Calu3 (cell line): Measurements from ENCODE around the gene CELF4. TPM values are rescaled to one million over a fixed set of nuclear protein-coding genes. Genes with fewer than 3 reads are reported as not detected.

ENCODE experiments used
- BruUV-seq: library from RNA; stranded (reverse); fragments of 400-500 nt; replicated peaks from 2 replicates; lab custom pipeline; 2021; lab: Mats Ljungman, UMichigan
- CTCF ChIA-PET: fragments of 300-600 bp; sonication (Branson Sonifier 250); formaldehyde crosslinking; loops from one replicate; lab custom pipeline; 2022; ENCODE audit warnings: antibody characterized with exemption; lab: Charles Lee
- DNase-seq: peaks from one replicate; pipeline ENCODE4 v3.0.0; 2022
- H3K27ac Mint-ChIP-seq: one replicate; pipeline ENCODE4 v1.8.0; 2022; ENCODE audit warnings: mixed read lengths; ENCODE audit not compliant: unreplicated experiment
- H3K27me3 Mint-ChIP-seq: one replicate; pipeline ENCODE4 v1.8.0; 2022; ENCODE audit warnings: mixed read lengths; ENCODE audit not compliant: unreplicated experiment
- H3K36me3 Mint-ChIP-seq: one replicate; pipeline ENCODE4 v1.8.0; 2022; ENCODE audit warnings: mild to moderate bottlenecking, moderate library complexity, mixed read lengths; ENCODE audit not compliant: insufficient read depth, unreplicated experiment
- H3K4me1 Mint-ChIP-seq: one replicate; pipeline ENCODE4 v1.8.0; 2022; ENCODE audit warnings: mild to moderate bottlenecking, low read depth, mixed read lengths; ENCODE audit not compliant: unreplicated experiment
- H3K4me3 Mint-ChIP-seq: one replicate; pipeline ENCODE4 v1.8.0; 2022; ENCODE audit warnings: mild to moderate bottlenecking, low read depth, moderate library complexity, mixed read lengths; ENCODE audit not compliant: unreplicated experiment
- H3K9me3 Mint-ChIP-seq: one replicate; pipeline ENCODE4 v1.8.0; 2022; ENCODE audit warnings: low read depth, mixed read lengths; ENCODE audit not compliant: unreplicated experiment
- CTCF ChIP-seq: fragments of 200-600 bp; IDR thresholded peaks from one replicate; pipeline ENCODE4 v1.8.0; 2022; ENCODE audit warnings: antibody characterized with exemption; ENCODE audit not compliant: unreplicated experiment
- intact Hi-C: fragments of 100-400 bp; cut with micrococcal nuclease; formaldehyde crosslinking; loops from one replicate; pipeline ENCODE4 v1.10.0; 2022; ENCODE audit not compliant: unreplicated experiment
- total RNA-seq: library from RNA; stranded (reverse); gene quantifications from 2 replicates; pipeline ENCODE4 v1.2.3, GENCODE V29; 2022

CELF4 gene
- total RNA-seq, 1 experiment from 2014 or later: 7.8 TPM

DNA sequence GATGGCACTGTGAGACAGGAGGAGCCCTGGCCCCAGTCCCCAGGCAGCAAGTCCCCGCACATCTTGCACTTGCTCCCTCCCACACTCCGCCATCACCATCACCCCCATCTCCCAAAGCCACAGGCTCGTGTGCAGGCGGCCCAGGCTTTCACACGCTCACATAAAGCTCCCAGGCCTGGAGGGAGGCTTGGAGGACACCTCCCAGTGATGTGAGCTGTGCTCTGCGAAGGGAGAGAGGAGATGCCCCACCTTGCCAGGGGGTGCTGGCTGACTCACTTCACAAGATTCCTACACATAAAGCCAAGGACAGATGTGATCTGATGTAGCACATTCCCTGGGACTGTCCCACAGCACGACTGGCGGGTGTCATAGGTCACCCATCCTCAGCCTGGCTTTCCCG lies 28.9 kb downstream of the CELF4 start:
- Mint-ChIP-seq H3K36me3 (no peaks in the 10 kb centered on the region), H3K27ac (no peak overlapping the region), H3K9me3 (no peaks in the 10 kb centered on the region), H3K4me1 (no peaks in the 10 kb centered on the region), H3K27me3 (peaks cover 100% of the 10 kb centered on the region), H3K4me3 (no peak overlapping the region)
- CTCF ChIA-PET: no interaction called here
- intact Hi-C loops: loop anchor here (5.0 kb wide), 1 partner anchor 594 kb away; no protein-coding TSS in a partner anchor
- no peak for DNase-seq
- BruUV-seq: no TSS peak
- TF ChIP-seq CTCF: no peak

DNA sequence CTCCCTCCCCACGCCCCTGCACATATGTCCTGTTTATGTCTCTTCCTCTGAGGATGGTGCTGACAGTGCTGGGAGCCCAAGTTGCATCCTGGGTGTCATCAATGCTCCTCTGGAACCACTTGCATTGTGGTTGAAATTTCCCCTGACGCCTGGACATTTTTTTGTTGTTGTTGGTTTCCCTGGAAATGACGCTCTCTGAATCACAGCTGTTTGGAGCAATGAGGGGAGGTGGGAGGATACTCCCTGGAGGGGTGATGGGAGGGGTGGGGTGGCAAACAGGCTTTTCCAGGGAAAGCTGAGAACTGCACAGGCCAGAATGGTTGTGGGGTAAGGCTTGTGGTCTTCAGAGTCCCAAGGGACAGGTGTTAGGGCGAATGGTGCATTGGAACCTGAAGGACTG lies 29.6 kb downstream of the CELF4 start:
- CTCF ChIA-PET: no interaction called here
- no peaks in the 10 kb centered on the region for H3K4me1 Mint-ChIP-seq
- H3K4me3 Mint-ChIP-seq: no peak overlapping the region
- H3K36me3 Mint-ChIP-seq: no peaks in the 10 kb centered on the region
- BruUV-seq: no TSS peak
- H3K27ac Mint-ChIP-seq: no peak overlapping the region
- peaks cover 100% of the 10 kb centered on the region for H3K27me3 Mint-ChIP-seq
- intact Hi-C loops: loop anchor here (5.0 kb wide), 1 partner anchor 594 kb away; no protein-coding TSS in a partner anchor
- no peaks in the 10 kb centered on the region for H3K9me3 Mint-ChIP-seq
- no peak for DNase-seq
- TF ChIP-seq CTCF: no peak

DNA sequence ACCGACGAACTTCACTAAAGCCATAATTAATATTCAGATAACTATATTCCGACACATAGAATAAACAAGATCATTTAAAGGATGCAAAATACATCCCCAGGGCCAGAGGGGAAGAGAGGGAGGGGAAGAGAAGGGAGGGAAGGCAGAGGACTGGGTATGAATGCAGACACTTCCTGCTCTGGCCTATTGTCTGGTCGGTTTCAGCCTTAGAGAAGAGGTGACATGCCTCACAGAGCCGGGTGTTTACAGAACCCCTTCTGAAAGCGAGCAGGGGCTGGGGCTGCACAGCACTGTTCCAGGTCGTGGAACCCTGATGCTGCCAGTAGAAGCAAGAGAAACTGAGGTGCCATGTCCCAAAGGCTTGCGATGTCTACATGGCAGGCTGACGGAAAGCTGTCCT lies 31.0 kb downstream of the CELF4 start:
- no TSS peak for BruUV-seq
- Mint-ChIP-seq H3K4me3 (no peak overlapping the region), H3K9me3 (no peaks in the 10 kb centered on the region), H3K27me3 (peaks cover 100% of the 10 kb centered on the region), H3K36me3 (no peaks in the 10 kb centered on the region), H3K4me1 (peaks cover 9% of the 10 kb centered on the region), H3K27ac (no peak overlapping the region)
- TF ChIP-seq CTCF: no peak
- CTCF ChIA-PET: no interaction called here
- DNase-seq: no peak
- intact Hi-C loops: loop anchor here (5.0 kb wide), 1 partner anchor 592 kb away; no protein-coding TSS in a partner anchor

GRCh38 chr18:37533647-37534584 lies 31.7 kb downstream of the CELF4 start:
- intact Hi-C loops: no loop called here
- DNase-seq: no peak
- CTCF ChIA-PET: interaction anchor here (0.7 kb wide), 1 partner anchor 146 kb away, joined by 3 read pairs; no protein-coding TSS in a partner anchor
- TF ChIP-seq CTCF: no peak
- Mint-ChIP-seq H3K27me3 (peaks cover 100% of the 10 kb centered on the region), H3K36me3 (peaks cover 4% of the 10 kb centered on the region), H3K4me3 (no peak overlapping the region), H3K27ac (no peak overlapping the region), H3K9me3 (no peaks in the 10 kb centered on the region), H3K4me1 (peaks cover 9% of the 10 kb centered on the region)
- no TSS peak for BruUV-seq
